Cerebellar cortex (tissue), 1 donor: ENCODE results near the gene ANKRD18A.
"Not testable (repeated sequence)": the region's sequence is repeated elsewhere in the genome, so short reads cannot be mapped to it uniquely, and the experiment has no call there.

Experiments
- DNase-seq: peaks from one replicate; pipeline ENCODE4 v3.0.0-alpha.2; 2015; ENCODE audit warnings: low spot score

Gene ANKRD18A

GRCh38 chr9:38626006-38626405 lies 5.6 kb upstream of the ANKRD18A start:
- DNase-seq: no peak

GRCh38 chr9:38622951-38623350 lies 2.6 kb upstream of the ANKRD18A start:
- no peak for DNase-seq

GRCh38 chr9:38622288-38622674 lies 1.9 kb upstream of the ANKRD18A start:
- DNase-seq: no peak

- DNase-seq: no peak
Observed at GRCh38 chr9:38621434-38622287, 1.3 kb upstream of the ANKRD18A start.

- peak; percentile 4 for DNase-seq
Observed at GRCh38 chr9:38619556-38620447, 594 bp downstream of the ANKRD18A start.

- DNase-seq: not testable (repeated sequence)
Observed at GRCh38 chr9:38598029-38598745, 22.2 kb downstream of the ANKRD18A start.

- not testable (repeated sequence) for DNase-seq
Observed at GRCh38 chr9:38595117-38595516, 25.3 kb downstream of the ANKRD18A start.

- not testable (repeated sequence) for DNase-seq
Observed at GRCh38 chr9:38591346-38592063, 28.9 kb downstream of the ANKRD18A start.

GRCh38 chr9:38583765-38584164 lies 36.6 kb downstream of the ANKRD18A start:
- DNase-seq: not testable (repeated sequence)

- DNase-seq: not testable (repeated sequence)
Observed at GRCh38 chr9:38580112-38580511, 40.3 kb downstream of the ANKRD18A start.

- not testable (repeated sequence) for DNase-seq
Observed at GRCh38 chr9:38576181-38576580, 44.2 kb downstream of the ANKRD18A start.

GRCh38 chr9:38566048-38566447 lies 54.3 kb downstream of the ANKRD18A start:
- not testable (repeated sequence) for DNase-seq

- DNase-seq: not testable (repeated sequence)
Observed at GRCh38 chr9:38565178-38565577, 55.2 kb downstream of the ANKRD18A start.

GRCh38 chr9:38563911-38564310 lies 56.5 kb downstream of the ANKRD18A start:
- not testable (repeated sequence) for DNase-seq

GRCh38 chr9:38561134-38561533 lies 59.3 kb downstream of the ANKRD18A start:
- DNase-seq: not testable (repeated sequence)

GRCh38 chr9:38559172-38559571 lies 61.2 kb downstream of the ANKRD18A start:
- not testable (repeated sequence) for DNase-seq

GRCh38 chr9:38557746-38558145 lies 62.6 kb downstream of the ANKRD18A start:
- not testable (repeated sequence) for DNase-seq

- not testable (repeated sequence) for DNase-seq
Observed at GRCh38 chr9:38554966-38555365, 65.4 kb downstream of the ANKRD18A start.

- not testable (repeated sequence) for DNase-seq
Observed at GRCh38 chr9:38553019-38553418, 67.4 kb downstream of the ANKRD18A start.

- not testable (repeated sequence) for DNase-seq
Observed at GRCh38 chr9:38546497-38547163, 73.8 kb downstream of the ANKRD18A start.

- DNase-seq: not testable (repeated sequence)
Observed at GRCh38 chr9:38540535-38540934, 79.9 kb downstream of the ANKRD18A start.
